Activated CD8-positive, alpha-beta memory T cell treated with anti-CD3 and anti-CD28 coated beads, Interleukin-2, amount 10 ng/mL, durations not matched to agents 7 days and 5 days (primary cell): ENCODE results near the gene ITGAX. TPM values are rescaled to one million over a fixed set of nuclear protein-coding genes. Genes with fewer than 3 reads are reported as not detected.
"Not testable (repeated sequence)": the region's sequence is repeated elsewhere in the genome, so short reads cannot be mapped to it uniquely, and the experiment has no call there.

Source experiments
- ATAC-seq: fragments of 150-1000 bp; cut with Tn5 transposase; one replicate; pipeline ENCODE4 v1.10.0; 2021; ENCODE audit warnings: moderate library complexity
- CTCF ChIA-PET: fragments of 350-600 bp; sonication (Branson Sonifier 250); formaldehyde crosslinking; loops from one replicate; lab custom pipeline; 2021; ENCODE audit warnings: antibody characterized with exemption; lab: Charles Lee
- DNase-seq: peaks from one replicate; pipeline ENCODE4 v3.0.0-alpha.2; 2020
- H3K27ac Mint-ChIP-seq: one replicate; pipeline ENCODE4 v1.8.0; 2021; ENCODE audit warnings: mild to moderate bottlenecking, mixed read lengths
- H3K27me3 Mint-ChIP-seq: one replicate; pipeline ENCODE4 v1.8.0; 2021; ENCODE audit warnings: mixed read lengths
- H3K36me3 Mint-ChIP-seq: one replicate; pipeline ENCODE4 v1.8.0; 2021; ENCODE audit warnings: mild to moderate bottlenecking, mixed read lengths
- H3K4me1 Mint-ChIP-seq: one replicate; pipeline ENCODE4 v1.8.0; 2021; ENCODE audit warnings: mixed read lengths
- H3K4me3 Mint-ChIP-seq: one replicate; pipeline ENCODE4 v1.8.0; 2021; ENCODE audit warnings: mild to moderate bottlenecking, moderate library complexity, mixed read lengths
- H3K9me3 Mint-ChIP-seq: one replicate; pipeline ENCODE4 v1.8.0; 2022; ENCODE audit warnings: low read depth, mixed read lengths
- total RNA-seq, 2 experiments: library from RNA; stranded (reverse); gene quantifications; one replicate each; pipeline ENCODE4 v1.2.3, GENCODE V29; 2021

ITGAX gene
- total RNA-seq, 2 experiments from 2014 or later: 56.8 to 62.0 TPM

DNA sequence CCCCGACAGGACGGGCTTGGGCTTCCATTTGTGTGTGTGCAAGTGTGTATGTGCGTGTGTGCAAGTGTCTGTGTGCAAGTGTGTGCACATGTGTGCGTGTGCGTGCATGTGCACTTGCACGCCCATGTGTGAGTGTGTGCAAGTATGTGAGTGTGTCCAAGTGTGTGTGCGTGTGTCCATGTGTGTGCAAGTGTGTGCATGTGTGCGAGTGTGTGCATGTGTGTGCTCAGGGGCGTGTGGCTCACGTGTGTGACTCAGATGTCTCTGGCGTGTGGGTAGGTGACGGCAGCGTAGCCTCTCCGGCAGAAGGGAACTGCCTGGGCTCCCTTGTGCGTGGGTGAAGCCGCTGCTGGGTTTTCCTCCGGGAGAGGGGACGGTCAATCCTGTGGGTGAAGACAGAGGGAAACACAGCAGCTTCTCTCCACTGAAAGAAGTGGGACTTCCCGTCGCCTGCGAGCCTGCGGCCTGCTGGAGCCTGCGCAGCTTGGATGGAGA, 23.1 kb upstream of the ITGAX start:
- ATAC-seq (no peak), DNase-seq (no peak)
- CTCF ChIA-PET: interaction anchor here (1.8 to 2.4 kb wide), 2 partner anchors 11 to 131 kb away, joined by 5 to 11 read pairs; no protein-coding TSS in a partner anchor
- Mint-ChIP-seq H3K36me3 (peaks cover 4% of the 10 kb centered on the region), H3K9me3 (no peaks in the 10 kb centered on the region), H3K4me1 (peaks cover 23% of the 10 kb centered on the region), H3K27me3 (peaks cover 30% of the 10 kb centered on the region), H3K4me3 (peak overlapping the region; percentile 76), H3K27ac (no peak overlapping the region)

GRCh38 chr16:31332544-31332943, 22.4 kb upstream of the ITGAX start:
- Mint-ChIP-seq H3K36me3 (peaks cover 2% of the 10 kb centered on the region), H3K27ac (no peak overlapping the region), H3K27me3 (peaks cover 34% of the 10 kb centered on the region), H3K4me3 (no peak overlapping the region), H3K4me1 (peaks cover 23% of the 10 kb centered on the region), H3K9me3 (no peaks in the 10 kb centered on the region)
- DNase-seq: no peak
- CTCF ChIA-PET: interaction anchor here (1.5 to 2.4 kb wide), 4 partner anchors 108 to 191 kb away, joined by 3 to 11 read pairs (median 3); no protein-coding TSS in a partner anchor
- no peak for ATAC-seq

DNA sequence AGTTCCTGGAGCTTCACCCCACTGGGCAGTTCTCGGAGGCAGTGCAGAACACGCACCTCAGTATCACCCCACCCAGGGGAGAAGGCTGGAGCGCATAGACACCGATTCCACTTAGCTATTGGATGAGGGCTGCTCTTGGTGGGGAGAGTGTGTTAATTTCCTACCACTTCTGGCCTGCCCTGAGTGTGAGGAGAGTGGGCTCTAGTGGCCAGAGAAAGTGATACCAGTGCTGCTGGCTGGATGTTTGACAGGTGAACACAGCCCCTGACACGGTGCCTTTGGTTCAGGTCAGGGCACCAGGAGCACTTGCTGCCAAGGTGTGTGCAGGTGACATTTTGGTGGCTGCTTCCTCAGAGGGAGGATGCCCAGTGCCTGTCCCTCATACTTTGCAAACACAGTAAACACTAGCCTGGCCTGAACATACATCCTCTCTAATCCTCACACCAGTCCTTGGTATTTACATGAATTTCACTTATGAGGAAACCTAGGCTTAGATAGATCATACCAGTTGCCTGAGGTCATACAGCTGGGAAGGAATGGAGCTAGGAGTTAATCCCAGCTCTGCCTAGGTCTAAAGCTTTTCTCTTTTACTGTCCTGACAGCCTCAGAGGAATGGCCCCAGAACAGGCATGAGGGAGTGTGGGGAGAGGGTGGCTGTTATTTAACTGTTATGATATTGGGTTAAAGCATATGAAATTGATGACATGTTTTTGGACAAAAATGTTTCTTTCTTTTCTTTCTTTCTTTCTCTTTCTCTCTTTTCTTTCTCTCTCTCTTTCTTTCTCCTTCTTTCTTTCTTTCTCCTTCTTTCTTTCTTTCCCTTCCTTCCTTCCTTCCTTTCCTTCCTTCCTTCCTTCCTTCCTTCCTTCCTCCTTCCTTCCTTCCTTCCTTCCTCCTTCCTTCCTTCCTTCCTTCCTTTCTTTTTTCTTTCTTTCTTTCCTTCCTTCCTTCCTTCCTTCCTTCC, 21.0 kb upstream of the ITGAX start:
- ATAC-seq (peak; percentile 72), DNase-seq (peak; percentile 59)
- CTCF ChIA-PET: interaction anchor here (0.5 to 1.6 kb wide), 11 partner anchors 21 to 192 kb away, joined by 3 to 9 read pairs (median 3); partner anchors contain the start of genes ITGAX, PYCARD and ZNF843
- no peak overlapping the region for H3K4me3 Mint-ChIP-seq
- no peaks in the 10 kb centered on the region for H3K9me3 Mint-ChIP-seq
- peaks cover 4% of the 10 kb centered on the region for H3K36me3 Mint-ChIP-seq
- H3K4me1 Mint-ChIP-seq: peaks cover 21% of the 10 kb centered on the region
- H3K27me3 Mint-ChIP-seq: peaks cover 45% of the 10 kb centered on the region
- no peak overlapping the region for H3K27ac Mint-ChIP-seq

- Mint-ChIP-seq H3K4me1 (peaks cover 21% of the 10 kb centered on the region), H3K36me3 (peaks cover 7% of the 10 kb centered on the region), H3K27ac (no peak overlapping the region), H3K4me3 (no peak overlapping the region), H3K9me3 (no peaks in the 10 kb centered on the region), H3K27me3 (peaks cover 49% of the 10 kb centered on the region)
- DNase-seq (no peak), ATAC-seq (no peak)
- CTCF ChIA-PET: no interaction called here
Observed at GRCh38 chr16:31334934-31335333, 20.0 kb upstream of the ITGAX start.

- CTCF ChIA-PET: no interaction called here
- Mint-ChIP-seq H3K4me3 (no peak overlapping the region), H3K27me3 (peaks cover 45% of the 10 kb centered on the region), H3K27ac (no peak overlapping the region), H3K4me1 (peaks cover 21% of the 10 kb centered on the region), H3K36me3 (peaks cover 7% of the 10 kb centered on the region), H3K9me3 (no peaks in the 10 kb centered on the region)
- ATAC-seq (no peak), DNase-seq (no peak)
Observed at GRCh38 chr16:31335431-31335830, 19.5 kb upstream of the ITGAX start.

- not testable (repeated sequence) for H3K4me3 Mint-ChIP-seq
- CTCF ChIA-PET: interaction anchor here (1.2 to 1.8 kb wide), 2 partner anchors 16 to 38 kb away, joined by 3 read pairs; partner anchors contain the start of gene ITGAX
Observed at GRCh38 chr16:31338166-31338685, 16.8 kb upstream of the ITGAX start.

DNA sequence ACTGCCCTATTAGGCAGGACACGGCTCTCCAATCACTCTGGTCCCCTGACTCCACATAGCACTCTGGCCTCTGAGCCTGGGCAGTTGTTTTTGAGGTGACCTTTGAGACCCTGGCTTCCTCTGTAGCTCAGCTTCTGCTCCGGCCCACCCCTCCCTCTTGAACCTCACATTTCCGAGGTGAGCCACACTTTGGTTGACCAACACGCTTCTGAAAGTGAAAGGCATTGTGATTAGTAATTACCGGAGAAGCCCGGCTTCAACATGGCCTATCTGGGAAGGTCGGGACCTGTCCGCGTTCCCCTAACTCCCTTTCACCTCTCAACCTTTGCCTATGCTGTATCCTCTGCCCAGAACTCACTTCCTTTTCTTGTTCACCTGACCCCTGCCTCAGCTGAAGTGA, 10.3 kb upstream of the ITGAX start:
- CTCF ChIA-PET: interaction anchor here (0.7 to 2.3 kb wide), 2 partner anchors 38 to 110 kb away, joined by 3 to 9 read pairs; no protein-coding TSS in a partner anchor
- Mint-ChIP-seq H3K36me3 (peaks cover 7% of the 10 kb centered on the region), H3K4me3 (peak overlapping the region; percentile 47), H3K9me3 (no peaks in the 10 kb centered on the region), H3K4me1 (peaks cover 34% of the 10 kb centered on the region), H3K27ac (peak overlapping the region; percentile 21), H3K27me3 (peaks cover 53% of the 10 kb centered on the region)
- DNase-seq (peak; percentile 80), ATAC-seq (peak; percentile 78)

More at GRCh38 chr16:31338166-31338685, 16.8 kb upstream of the ITGAX start:
- ATAC-seq, DNase-seq, H3K27ac Mint-ChIP-seq, H3K9me3 Mint-ChIP-seq: not testable (repeated sequence)
- H3K36me3 Mint-ChIP-seq: peaks cover 10% of the 10 kb centered on the region
- H3K27me3 Mint-ChIP-seq: peaks cover 53% of the 10 kb centered on the region
- H3K4me1 Mint-ChIP-seq: peaks cover 12% of the 10 kb centered on the region

GRCh38 chr16:31347445-31347844, 7.5 kb upstream of the ITGAX start:
- Mint-ChIP-seq H3K27ac (no peak overlapping the region), H3K36me3 (peaks cover 4% of the 10 kb centered on the region), H3K4me3 (no peak overlapping the region), H3K4me1 (peaks cover 57% of the 10 kb centered on the region), H3K9me3 (no peaks in the 10 kb centered on the region), H3K27me3 (peaks cover 40% of the 10 kb centered on the region)
- CTCF ChIA-PET: interaction anchor here (2.0 kb wide), 1 partner anchor 35 kb away, joined by 5 read pairs; no protein-coding TSS in a partner anchor
- ATAC-seq: no peak
- no peak for DNase-seq

DNA sequence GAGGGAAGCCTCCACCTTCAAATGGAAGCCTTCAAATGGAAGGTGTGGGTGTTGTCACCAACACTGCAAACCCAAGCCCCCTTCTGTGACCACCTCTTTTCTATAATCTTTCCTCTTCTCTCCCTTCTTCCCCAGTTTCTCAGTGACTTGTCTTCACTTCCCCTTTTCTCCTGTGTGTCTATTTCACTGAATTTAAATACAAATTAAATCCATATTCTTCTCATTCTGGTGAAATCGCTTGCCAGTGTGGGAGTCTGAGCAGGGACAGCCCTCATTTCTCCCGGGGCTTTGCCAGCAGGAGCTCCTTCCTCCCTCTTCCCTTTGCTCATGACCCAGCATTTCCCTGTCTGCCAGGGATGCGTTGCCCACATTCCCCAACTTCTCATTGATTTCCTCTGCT, 6.4 kb upstream of the ITGAX start:
- H3K9me3 Mint-ChIP-seq: no peaks in the 10 kb centered on the region
- H3K36me3 Mint-ChIP-seq: no peaks in the 10 kb centered on the region

DNA sequence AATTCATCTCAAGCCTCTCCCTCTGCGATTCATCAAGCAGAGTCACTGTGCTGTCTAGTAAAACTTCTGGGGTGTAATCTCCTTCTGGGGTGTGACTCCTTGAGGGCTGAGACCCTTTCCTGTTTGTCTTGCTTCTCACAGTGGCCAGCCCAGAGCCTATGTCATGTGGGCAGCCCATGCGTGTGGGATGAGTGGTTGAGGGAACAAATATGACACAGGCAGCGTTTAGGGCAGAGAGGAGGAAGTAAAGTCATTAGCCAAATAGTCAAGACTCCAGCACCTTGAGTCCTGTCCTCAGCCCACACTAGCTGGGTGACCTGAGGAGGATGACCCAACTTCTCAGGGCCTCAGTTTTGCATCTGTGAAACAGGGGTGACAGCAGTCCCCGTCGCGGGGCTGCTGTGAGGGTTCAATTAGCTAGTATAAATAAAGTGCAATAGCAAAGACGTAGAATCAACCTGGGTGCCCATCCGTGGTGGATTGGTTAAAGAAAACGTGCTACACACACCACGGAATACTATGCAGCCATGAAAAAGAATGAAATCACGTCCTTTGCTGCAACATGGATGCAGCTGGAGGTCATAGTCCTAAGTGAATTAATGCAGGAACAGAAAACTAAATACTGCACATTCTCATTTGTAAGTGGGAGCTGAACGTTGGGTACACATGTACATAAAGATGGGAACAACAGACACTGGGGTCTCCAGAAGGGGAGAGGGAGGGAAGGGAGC, 4.5 kb upstream of the ITGAX start:
- peaks cover 25% of the 10 kb centered on the region for H3K27me3 Mint-ChIP-seq
- H3K9me3 Mint-ChIP-seq: no peaks in the 10 kb centered on the region
- peaks cover 72% of the 10 kb centered on the region for H3K4me1 Mint-ChIP-seq
- DNase-seq (peak; percentile 88), ATAC-seq (peak; percentile 24)
- H3K36me3 Mint-ChIP-seq: peaks cover 1% of the 10 kb centered on the region
- peak overlapping the region; percentile 45 for H3K27ac Mint-ChIP-seq
- no peak overlapping the region for H3K4me3 Mint-ChIP-seq
- CTCF ChIA-PET: interaction anchor here (0.6 to 2.1 kb wide), 5 partner anchors 32 to 108 kb away, joined by 3 to 6 read pairs (median 3); partner anchors contain the start of genes ARMC5 and ZNF843

More for the DNA sequence above, 6.4 kb upstream of the ITGAX start:
- ATAC-seq (no peak), DNase-seq (no peak)
- no peak overlapping the region for H3K27ac Mint-ChIP-seq
- peaks cover 67% of the 10 kb centered on the region for H3K4me1 Mint-ChIP-seq
- no peak overlapping the region for H3K4me3 Mint-ChIP-seq
- peaks cover 31% of the 10 kb centered on the region for H3K27me3 Mint-ChIP-seq
- CTCF ChIA-PET: interaction anchor here (2.0 kb wide), 1 partner anchor 34 kb away, joined by 5 read pairs; no protein-coding TSS in a partner anchor

- Mint-ChIP-seq H3K4me1 (peaks cover 78% of the 10 kb centered on the region), H3K9me3 (no peaks in the 10 kb centered on the region), H3K27me3 (peaks cover 18% of the 10 kb centered on the region), H3K4me3 (no peak overlapping the region), H3K36me3 (peaks cover 3% of the 10 kb centered on the region), H3K27ac (no peak overlapping the region)
- no peak for DNase-seq
- CTCF ChIA-PET: interaction anchor here (0.9 to 2.1 kb wide), 2 partner anchors 91 to 149 kb away, joined by 3 to 6 read pairs; partner anchors contain the start of gene ZNF843
- ATAC-seq: no peak
Observed at GRCh38 chr16:31351246-31351941, 3.6 kb upstream of the ITGAX start.

- ATAC-seq (peak; percentile 13), DNase-seq (peak; percentile 64)
- CTCF ChIA-PET: interaction anchor here (0.9 kb wide), 1 partner anchor 150 kb away, joined by 3 read pairs; no protein-coding TSS in a partner anchor
- Mint-ChIP-seq H3K4me3 (no peak overlapping the region), H3K27me3 (peaks cover 13% of the 10 kb centered on the region), H3K4me1 (peaks cover 82% of the 10 kb centered on the region), H3K36me3 (peaks cover 5% of the 10 kb centered on the region), H3K9me3 (no peaks in the 10 kb centered on the region), H3K27ac (peak overlapping the region; percentile 76)
Observed at GRCh38 chr16:31351942-31352325, 3.0 kb upstream of the ITGAX start.
